ENCODE measurements around the gene KLHL36. TPM values are rescaled to one million over a fixed set of nuclear protein-coding genes. Genes with fewer than 3 reads are reported as not detected.

Gene KLHL36
- total and polyA plus RNA-seq, 9 of the 15 experiments (the other 6 are each of a cell fraction or from before 2014, with no cell fraction given), result 2.1 to 51.2 (median 18.5) TPM

DNA sequence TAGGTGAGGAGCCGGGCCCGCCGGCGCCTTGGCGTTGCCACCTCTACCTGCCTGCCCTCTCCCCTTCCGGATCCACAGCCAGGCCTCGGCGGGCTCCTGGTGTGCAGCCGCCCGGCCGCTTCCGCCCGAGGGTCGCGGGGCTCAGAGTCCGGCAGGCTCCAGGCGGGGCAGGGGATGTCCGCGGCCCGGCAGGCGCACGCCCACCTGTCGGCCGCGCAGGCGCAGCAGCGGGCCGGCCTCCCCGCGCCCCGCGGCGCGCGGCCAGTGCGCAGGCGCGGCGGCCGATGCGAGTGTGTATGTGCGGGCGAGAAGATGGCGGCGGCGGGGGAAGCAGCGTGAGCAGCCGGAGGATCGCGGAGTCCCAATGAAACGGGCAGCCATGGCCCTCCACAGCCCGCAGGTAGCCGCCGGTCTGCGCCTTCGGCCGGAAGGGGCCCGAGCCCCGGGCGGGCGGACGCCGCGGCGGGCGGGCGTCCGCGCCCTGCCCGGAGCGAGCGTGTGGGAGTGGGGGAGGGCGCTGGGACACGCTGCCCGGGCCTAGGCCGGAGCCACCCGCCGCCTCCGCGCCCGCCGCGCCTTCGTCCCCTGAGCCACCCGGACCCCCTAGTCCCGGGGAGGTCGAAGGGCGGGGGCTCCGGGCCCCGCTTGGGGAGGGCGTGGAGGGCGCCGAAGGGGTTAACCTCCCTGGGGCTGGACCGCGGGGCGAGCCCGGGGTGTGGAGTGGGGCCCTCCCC, 51.6 kb downstream of the KLHL36 start, which contains the start of gene USP10 (continued):
- TF ChIP-seq, protein P1, sequence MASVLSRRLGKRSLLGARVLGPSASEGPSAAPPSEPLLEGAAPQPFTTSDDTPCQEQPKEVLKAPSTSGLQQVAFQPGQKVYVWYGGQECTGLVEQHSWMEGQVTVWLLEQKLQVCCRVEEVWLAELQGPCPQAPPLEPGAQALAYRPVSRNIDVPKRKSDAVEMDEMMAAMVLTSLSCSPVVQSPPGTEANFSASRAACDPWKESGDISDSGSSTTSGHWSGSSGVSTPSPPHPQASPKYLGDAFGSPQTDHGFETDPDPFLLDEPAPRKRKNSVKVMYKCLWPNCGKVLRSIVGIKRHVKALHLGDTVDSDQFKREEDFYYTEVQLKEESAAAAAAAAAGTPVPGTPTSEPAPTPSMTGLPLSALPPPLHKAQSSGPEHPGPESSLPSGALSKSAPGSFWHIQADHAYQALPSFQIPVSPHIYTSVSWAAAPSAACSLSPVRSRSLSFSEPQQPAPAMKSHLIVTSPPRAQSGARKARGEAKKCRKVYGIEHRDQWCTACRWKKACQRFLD (CRISPR knock-in tag; IDR thresholded peaks at IDR 0.05), result no peak
- TF ChIP-seq, protein P2, sequence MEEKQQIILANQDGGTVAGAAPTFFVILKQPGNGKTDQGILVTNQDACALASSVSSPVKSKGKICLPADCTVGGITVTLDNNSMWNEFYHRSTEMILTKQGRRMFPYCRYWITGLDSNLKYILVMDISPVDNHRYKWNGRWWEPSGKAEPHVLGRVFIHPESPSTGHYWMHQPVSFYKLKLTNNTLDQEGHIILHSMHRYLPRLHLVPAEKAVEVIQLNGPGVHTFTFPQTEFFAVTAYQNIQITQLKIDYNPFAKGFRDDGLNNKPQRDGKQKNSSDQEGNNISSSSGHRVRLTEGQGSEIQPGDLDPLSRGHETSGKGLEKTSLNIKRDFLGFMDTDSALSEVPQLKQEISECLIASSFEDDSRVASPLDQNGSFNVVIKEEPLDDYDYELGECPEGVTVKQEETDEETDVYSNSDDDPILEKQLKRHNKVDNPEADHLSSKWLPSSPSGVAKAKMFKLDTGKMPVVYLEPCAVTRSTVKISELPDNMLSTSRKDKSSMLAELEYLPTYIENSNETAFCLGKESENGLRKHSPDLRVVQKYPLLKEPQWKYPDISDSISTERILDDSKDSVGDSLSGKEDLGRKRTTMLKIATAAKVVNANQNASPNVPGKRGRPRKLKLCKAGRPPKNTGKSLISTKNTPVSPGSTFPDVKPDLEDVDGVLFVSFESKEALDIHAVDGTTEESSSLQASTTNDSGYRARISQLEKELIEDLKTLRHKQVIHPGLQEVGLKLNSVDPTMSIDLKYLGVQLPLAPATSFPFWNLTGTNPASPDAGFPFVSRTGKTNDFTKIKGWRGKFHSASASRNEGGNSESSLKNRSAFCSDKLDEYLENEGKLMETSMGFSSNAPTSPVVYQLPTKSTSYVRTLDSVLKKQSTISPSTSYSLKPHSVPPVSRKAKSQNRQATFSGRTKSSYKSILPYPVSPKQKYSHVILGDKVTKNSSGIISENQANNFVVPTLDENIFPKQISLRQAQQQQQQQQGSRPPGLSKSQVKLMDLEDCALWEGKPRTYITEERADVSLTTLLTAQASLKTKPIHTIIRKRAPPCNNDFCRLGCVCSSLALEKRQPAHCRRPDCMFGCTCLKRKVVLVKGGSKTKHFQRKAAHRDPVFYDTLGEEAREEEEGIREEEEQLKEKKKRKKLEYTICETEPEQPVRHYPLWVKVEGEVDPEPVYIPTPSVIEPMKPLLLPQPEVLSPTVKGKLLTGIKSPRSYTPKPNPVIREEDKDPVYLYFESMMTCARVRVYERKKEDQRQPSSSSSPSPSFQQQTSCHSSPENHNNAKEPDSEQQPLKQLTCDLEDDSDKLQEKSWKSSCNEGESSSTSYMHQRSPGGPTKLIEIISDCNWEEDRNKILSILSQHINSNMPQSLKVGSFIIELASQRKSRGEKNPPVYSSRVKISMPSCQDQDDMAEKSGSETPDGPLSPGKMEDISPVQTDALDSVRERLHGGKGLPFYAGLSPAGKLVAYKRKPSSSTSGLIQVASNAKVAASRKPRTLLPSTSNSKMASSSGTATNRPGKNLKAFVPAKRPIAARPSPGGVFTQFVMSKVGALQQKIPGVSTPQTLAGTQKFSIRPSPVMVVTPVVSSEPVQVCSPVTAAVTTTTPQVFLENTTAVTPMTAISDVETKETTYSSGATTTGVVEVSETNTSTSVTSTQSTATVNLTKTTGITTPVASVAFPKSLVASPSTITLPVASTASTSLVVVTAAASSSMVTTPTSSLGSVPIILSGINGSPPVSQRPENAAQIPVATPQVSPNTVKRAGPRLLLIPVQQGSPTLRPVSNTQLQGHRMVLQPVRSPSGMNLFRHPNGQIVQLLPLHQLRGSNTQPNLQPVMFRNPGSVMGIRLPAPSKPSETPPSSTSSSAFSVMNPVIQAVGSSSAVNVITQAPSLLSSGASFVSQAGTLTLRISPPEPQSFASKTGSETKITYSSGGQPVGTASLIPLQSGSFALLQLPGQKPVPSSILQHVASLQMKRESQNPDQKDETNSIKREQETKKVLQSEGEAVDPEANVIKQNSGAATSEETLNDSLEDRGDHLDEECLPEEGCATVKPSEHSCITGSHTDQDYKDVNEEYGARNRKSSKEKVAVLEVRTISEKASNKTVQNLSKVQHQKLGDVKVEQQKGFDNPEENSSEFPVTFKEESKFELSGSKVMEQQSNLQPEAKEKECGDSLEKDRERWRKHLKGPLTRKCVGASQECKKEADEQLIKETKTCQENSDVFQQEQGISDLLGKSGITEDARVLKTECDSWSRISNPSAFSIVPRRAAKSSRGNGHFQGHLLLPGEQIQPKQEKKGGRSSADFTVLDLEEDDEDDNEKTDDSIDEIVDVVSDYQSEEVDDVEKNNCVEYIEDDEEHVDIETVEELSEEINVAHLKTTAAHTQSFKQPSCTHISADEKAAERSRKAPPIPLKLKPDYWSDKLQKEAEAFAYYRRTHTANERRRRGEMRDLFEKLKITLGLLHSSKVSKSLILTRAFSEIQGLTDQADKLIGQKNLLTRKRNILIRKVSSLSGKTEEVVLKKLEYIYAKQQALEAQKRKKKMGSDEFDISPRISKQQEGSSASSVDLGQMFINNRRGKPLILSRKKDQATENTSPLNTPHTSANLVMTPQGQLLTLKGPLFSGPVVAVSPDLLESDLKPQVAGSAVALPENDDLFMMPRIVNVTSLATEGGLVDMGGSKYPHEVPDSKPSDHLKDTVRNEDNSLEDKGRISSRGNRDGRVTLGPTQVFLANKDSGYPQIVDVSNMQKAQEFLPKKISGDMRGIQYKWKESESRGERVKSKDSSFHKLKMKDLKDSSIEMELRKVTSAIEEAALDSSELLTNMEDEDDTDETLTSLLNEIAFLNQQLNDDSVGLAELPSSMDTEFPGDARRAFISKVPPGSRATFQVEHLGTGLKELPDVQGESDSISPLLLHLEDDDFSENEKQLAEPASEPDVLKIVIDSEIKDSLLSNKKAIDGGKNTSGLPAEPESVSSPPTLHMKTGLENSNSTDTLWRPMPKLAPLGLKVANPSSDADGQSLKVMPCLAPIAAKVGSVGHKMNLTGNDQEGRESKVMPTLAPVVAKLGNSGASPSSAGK (IDR thresholded peaks at IDR 0.05), result no peak
- TF ChIP-seq TSC22D4 (tag; IDR thresholded peaks at IDR 0.05), result no peak
- peak; percentile 72; the same call in 1 of the 2 replicates for TF ChIP-seq CBX1 (IDR thresholded peaks at IDR 0.05; ENCODE audit: low read depth)
- TF ChIP-seq, protein P3, sequence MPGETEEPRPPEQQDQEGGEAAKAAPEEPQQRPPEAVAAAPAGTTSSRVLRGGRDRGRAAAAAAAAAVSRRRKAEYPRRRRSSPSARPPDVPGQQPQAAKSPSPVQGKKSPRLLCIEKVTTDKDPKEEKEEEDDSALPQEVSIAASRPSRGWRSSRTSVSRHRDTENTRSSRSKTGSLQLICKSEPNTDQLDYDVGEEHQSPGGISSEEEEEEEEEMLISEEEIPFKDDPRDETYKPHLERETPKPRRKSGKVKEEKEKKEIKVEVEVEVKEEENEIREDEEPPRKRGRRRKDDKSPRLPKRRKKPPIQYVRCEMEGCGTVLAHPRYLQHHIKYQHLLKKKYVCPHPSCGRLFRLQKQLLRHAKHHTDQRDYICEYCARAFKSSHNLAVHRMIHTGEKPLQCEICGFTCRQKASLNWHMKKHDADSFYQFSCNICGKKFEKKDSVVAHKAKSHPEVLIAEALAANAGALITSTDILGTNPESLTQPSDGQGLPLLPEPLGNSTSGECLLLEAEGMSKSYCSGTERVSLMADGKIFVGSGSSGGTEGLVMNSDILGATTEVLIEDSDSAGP (CRISPR knock-in tag; IDR thresholded peaks at IDR 0.05), result no peak
- no peak for TF ChIP-seq SREBF1 (IDR thresholded peaks at IDR 0.05; ENCODE audit: borderline replicate concordance, low read depth, low read length)
- no peak for TF ChIP-seq PHTF2 (CRISPR knock-in tag; IDR thresholded peaks at IDR 0.05)
- no peak for TF ChIP-seq ETV1 (tag; conservative IDR thresholded peaks at IDR 0.05; ENCODE audit: low read depth)
- TF ChIP-seq ZNF311 (CRISPR knock-in tag; IDR thresholded peaks at IDR 0.05), result no peak
- TF ChIP-seq DIDO1 (tag; IDR thresholded peaks at IDR 0.05; ENCODE audit: low read depth), result no peak
- TF ChIP-seq NCOA4 (IDR thresholded peaks at IDR 0.05; ENCODE audit: partially characterized antibody), result no peak
- TF ChIP-seq SMARCA5 (IDR thresholded peaks at IDR 0.05), result no peak
- no peak for TF ChIP-seq NFE2 (IDR thresholded peaks at IDR 0.05; ENCODE audit: low read depth)
- TF ChIP-seq PHF21A (IDR thresholded peaks at IDR 0.05; ENCODE audit: borderline replicate concordance, low read depth), result no peak
